HG03439 (cell line): ENCODE data around the gene IQGAP2.
A peak's percentile ranks its signal among the peaks of the same experiment; 100 is the strongest.
"Not testable (repeated sequence)": the region's sequence is repeated elsewhere in the genome, so short reads cannot be mapped to it uniquely, and the experiment has no call there.

ENCODE experiments used
- ATAC-seq: cut with Tn5 transposase; IDR thresholded peaks from one replicate; pipeline ENCODE4 v1.9.1; 2021; ENCODE audit warnings: mild to moderate bottlenecking, moderate library complexity; ENCODE audit not compliant: unreplicated experiment

Gene IQGAP2

GRCh38 chr5:76603991-76604390 is 200.9 kb downstream of the IQGAP2 start:
- ATAC-seq: not testable (repeated sequence)

- no peak for ATAC-seq
These were observed 201.8 kb downstream of the IQGAP2 start for GRCh38 chr5:76604838-76605237.

GRCh38 chr5:76606701-76607100 is 203.6 kb downstream of the IQGAP2 start:
- ATAC-seq: peak; percentile 42

GRCh38 chr5:76607353-76607871 is 204.3 kb downstream of the IQGAP2 start:
- ATAC-seq: peak; percentile 33

- peak; percentile 42 for ATAC-seq
These were observed 205.7 kb downstream of the IQGAP2 start for GRCh38 chr5:76608833-76609232.

- ATAC-seq: no peak
These were observed 207.1 kb downstream of the IQGAP2 start for GRCh38 chr5:76610196-76610595.

GRCh38 chr5:76612942-76613341 is 209.9 kb downstream of the IQGAP2 start:
- no peak for ATAC-seq

- ATAC-seq: no peak
These were observed 212.7 kb downstream of the IQGAP2 start for GRCh38 chr5:76615759-76616158.

- ATAC-seq: no peak
These were observed 213.1 kb downstream of the IQGAP2 start for GRCh38 chr5:76616206-76616605.

- ATAC-seq: no peak
These were observed 214.1 kb downstream of the IQGAP2 start for GRCh38 chr5:76617229-76617628.

GRCh38 chr5:76617675-76618074 is 214.6 kb downstream of the IQGAP2 start:
- no peak for ATAC-seq

GRCh38 chr5:76620166-76620565 is 217.1 kb downstream of the IQGAP2 start:
- no peak for ATAC-seq

GRCh38 chr5:76622076-76622475 is 219.0 kb downstream of the IQGAP2 start:
- no peak for ATAC-seq

GRCh38 chr5:76622973-76623596 is 220.0 kb downstream of the IQGAP2 start, which contains the start of gene F2RL2:
F2RL2 (minus strand) TSS chr5:76623403; CDS start chr5:76623230, 173 bp downstream.
- no peak for ATAC-seq

GRCh38 chr5:76625087-76625815 is 222.2 kb downstream of the IQGAP2 start:
- no peak for ATAC-seq

GRCh38 chr5:76626738-76627137 is 223.7 kb downstream of the IQGAP2 start:
- ATAC-seq: no peak

GRCh38 chr5:76634661-76635060 is 231.6 kb downstream of the IQGAP2 start:
- ATAC-seq: no peak

- ATAC-seq: no peak
These were observed 234.4 kb downstream of the IQGAP2 start for GRCh38 chr5:76637490-76637889.

GRCh38 chr5:76638479-76638878 is 235.4 kb downstream of the IQGAP2 start:
- ATAC-seq: no peak

GRCh38 chr5:76641514-76642120 is 238.5 kb downstream of the IQGAP2 start:
- ATAC-seq: peak; percentile 56

GRCh38 chr5:76642390-76643040 is 239.4 kb downstream of the IQGAP2 start:
- ATAC-seq: no peak
